IMR-90 (cell line): ENCODE measurements around the gene CACNA1F. TPM values are rescaled to one million over a fixed set of nuclear protein-coding genes. Genes with fewer than 3 reads are reported as not detected.

Experiments
- ATAC-seq: fragments of 200-7000 bp; cut with Tn5 transposase; 2 replicates; pipeline ENCODE4 v1.9.1; 2020; ENCODE audit warnings: low read depth, mild to moderate bottlenecking, moderate library complexity
- BruUV-seq: library from RNA; stranded (reverse); fragments of 400-500 nt; replicated peaks from 2 replicates; lab custom pipeline; 2021; lab: Mats Ljungman, UMichigan
- CTCF ChIA-PET: fragments of 300-600 bp; formaldehyde crosslinking; extraction: SDS; loops from one replicate; lab custom pipeline; 2021; ENCODE audit warnings: antibody characterized with exemption; lab: Yijun Ruan, JAX
- POLR2A ChIA-PET: fragments of 300-600 bp; sonication (Branson Sonifier 250); formaldehyde crosslinking; loops from one replicate; lab custom pipeline; 2022; ENCODE audit warnings: antibody characterized with exemption; ENCODE audit not compliant: unreplicated experiment; lab: Charles Lee
- DNase-seq: peaks from one replicate; pipeline ENCODE4 v3.0.0; 2013
- H2AFZ ChIP-seq: replicated peaks from 2 replicates; pipeline ENCODE3; 2013; ENCODE audit warnings: low read length, mild to moderate bottlenecking; ENCODE audit not compliant: poor library complexity
- H2AK5ac ChIP-seq: 2 replicates; pipeline ENCODE4 v1.6.1; 2013; ENCODE audit warnings: low read depth, low read length, inconsistent platforms
- H2AK9ac ChIP-seq: replicated peaks from 2 replicates; pipeline ENCODE3; 2013; ENCODE audit warnings: mild to moderate bottlenecking, low read depth, low read length, moderate library complexity; ENCODE audit not compliant: poor library complexity
- H2BK120ac ChIP-seq: 2 replicates; pipeline ENCODE4 v1.6.1; 2013; ENCODE audit warnings: low read depth, low read length, inconsistent platforms
- H2BK15ac ChIP-seq: 3 replicates; pipeline ENCODE4 v1.6.1; 2013; ENCODE audit warnings: low read depth, low read length, inconsistent platforms
- H2BK20ac ChIP-seq: 2 replicates; pipeline ENCODE4 v1.6.1; 2013; ENCODE audit warnings: low read depth, mild to moderate bottlenecking, inconsistent platforms, low read length, moderate library complexity
- H2BK5ac ChIP-seq: 2 replicates; pipeline ENCODE4 v1.6.1; 2013; ENCODE audit warnings: mild to moderate bottlenecking, low read depth, low read length, inconsistent platforms; ENCODE audit not compliant: poor library complexity, severe bottlenecking
- H3K14ac ChIP-seq: replicated peaks from 2 replicates; pipeline ENCODE4 v1.6.1; 2013; ENCODE audit warnings: low read depth, low read length, inconsistent platforms
- H3K18ac ChIP-seq: 2 replicates; pipeline ENCODE4 v1.6.1; 2013; ENCODE audit warnings: low read depth, low read length, control low read depth
- H3K23ac ChIP-seq: 2 replicates; pipeline ENCODE4 v1.6.1; 2013; ENCODE audit warnings: low read depth, low read length, inconsistent platforms
- H3K27ac ChIP-seq: 2 replicates; pipeline ENCODE4 v1.5.1; 2013; ENCODE audit warnings: mild to moderate bottlenecking, control low read depth, low read length; ENCODE audit not compliant: insufficient read depth
- H3K27me3 ChIP-seq: 2 replicates; pipeline ENCODE4 v1.6.1; 2013; ENCODE audit warnings: low read length; ENCODE audit not compliant: control insufficient read depth, insufficient read depth
- H3K36me3 ChIP-seq: 2 replicates; pipeline ENCODE4 v1.6.1; 2013; ENCODE audit warnings: low read length, mixed read lengths; ENCODE audit not compliant: control insufficient read depth, insufficient read depth
- H3K4ac ChIP-seq: 2 replicates; pipeline ENCODE4 v1.6.1; 2013; ENCODE audit warnings: low read depth, low read length, inconsistent platforms
- H3K4me1 ChIP-seq: 2 replicates; pipeline ENCODE4 v1.6.1; 2013; ENCODE audit warnings: low read length, mixed read lengths; ENCODE audit not compliant: control insufficient read depth, insufficient read depth
- H3K4me2 ChIP-seq: 2 replicates; pipeline ENCODE4 v1.6.1; 2013; ENCODE audit warnings: low read depth, mild to moderate bottlenecking, control low read depth, low read length, moderate library complexity
- H3K4me3 ChIP-seq: 2 replicates; pipeline ENCODE4 v1.5.1; 2013; ENCODE audit warnings: low read depth, mild to moderate bottlenecking, control low read depth, low read length, moderate library complexity; ENCODE audit not compliant: insufficient read depth
- H3K56ac ChIP-seq: 2 replicates; pipeline ENCODE4 v1.6.1; 2013; ENCODE audit warnings: low read length, inconsistent platforms; ENCODE audit not compliant: insufficient read depth; ENCODE audit errors: extremely low read depth
- H3K79me1 ChIP-seq, 2 experiments: 2 replicates each; pipeline ENCODE4 v1.6.1; 2013; ENCODE audit warnings: low read length in 2 of 2, inconsistent platforms in 1 of 2, low read depth in 1 of 2
- H3K9ac ChIP-seq: 2 replicates; pipeline ENCODE4 v1.6.1; 2013; ENCODE audit warnings: low read depth, low read length, control low read depth
- H3K9me1 ChIP-seq: 2 replicates; pipeline ENCODE4 v1.6.1; 2013; ENCODE audit warnings: low read length, inconsistent platforms; ENCODE audit not compliant: insufficient read depth
- H3K9me3 ChIP-seq: 2 replicates; pipeline ENCODE4 v1.6.1; 2013; ENCODE audit warnings: low read length; ENCODE audit not compliant: control insufficient read depth, insufficient read depth
- H4K20me1 ChIP-seq: 2 replicates; pipeline ENCODE4 v1.6.1; 2013; ENCODE audit warnings: low read length, inconsistent platforms; ENCODE audit not compliant: insufficient read depth
- H4K5ac ChIP-seq: 2 replicates; pipeline ENCODE4 v1.6.1; 2013; ENCODE audit warnings: mild to moderate bottlenecking, low read depth, low read length, control low read depth
- H4K8ac ChIP-seq, 2 experiments: 2 replicates each; pipeline ENCODE4 v1.6.1; 2013; ENCODE audit warnings: low read depth in 2 of 2, low read length in 2 of 2, control low read depth in 1 of 2, inconsistent platforms in 1 of 2
- H4K91ac ChIP-seq: 2 replicates; pipeline ENCODE4 v1.6.1; 2013; ENCODE audit warnings: low read depth, low read length, inconsistent platforms; ENCODE audit not compliant: insufficient read depth
- BHLHE40 ChIP-seq: fragments of 150-350 bp; IDR thresholded peaks from 2 replicates; pipeline ENCODE4 v1.6.1; 2016; ENCODE audit warnings: mild to moderate bottlenecking, low read depth, low read length
- CEBPB ChIP-seq: IDR thresholded peaks from 2 replicates; pipeline ENCODE4 v1.6.1; 2012; ENCODE audit warnings: low read depth, low read length, improper control_type of control experiment
- CTCF ChIP-seq: conservative IDR thresholded peaks from 2 replicates; pipeline ENCODE4 v1.5.1; 2012; ENCODE audit warnings: mild to moderate bottlenecking, low read depth, low read length, improper control_type of control experiment
- MAFK ChIP-seq: IDR thresholded peaks from 2 replicates; pipeline ENCODE4 v1.6.1; 2012; ENCODE audit warnings: low read depth, low read length, improper control_type of control experiment
- MAZ ChIP-seq: IDR thresholded peaks from 2 replicates; pipeline ENCODE4 v1.6.1; 2012; ENCODE audit warnings: low read depth, mild to moderate bottlenecking, low read length, improper control_type of control experiment, moderate library complexity, borderline replicate concordance
- USF2 ChIP-seq: fragments of 150-350 bp; IDR thresholded peaks from 2 replicates; pipeline ENCODE4 v1.6.1; 2017; ENCODE audit warnings: mild to moderate bottlenecking, antibody characterized with exemption, low read length, low read depth
- WGBS, 2 experiments: methylation state at CpG; one replicate each; pipeline versions ENCODE4 v1.1.5 to v1.1.7; 2013; ENCODE audit warnings: missing lambda C conversion rate in 2 of 2; ENCODE audit not compliant: insufficient read length in 1 of 2; ENCODE audit errors: extremely low coverage in 2 of 2; 5-methylcytosine and 5-hydroxymethylcytosine counted together
- dilution Hi-C: fragments of 300-500 bp; cut with HindIII; formaldehyde crosslinking; loops from one replicate; pipeline ENCODE4 v1.14.3; 2018; ENCODE audit warnings: low sequenced_read_pairs; ENCODE audit not compliant: unreplicated experiment
- in situ Hi-C: fragments of 300-500 bp; cut with MboI; formaldehyde crosslinking; loops from 3 replicates; pipeline ENCODE4 v1.14.3; 2019; ENCODE audit warnings: low sequenced_read_pairs, inconsistent platforms, mixed read lengths
- intact Hi-C: fragments of 100-400 bp; cut with micrococcal nuclease; formaldehyde crosslinking; loops from 2 replicates; pipeline ENCODE4 v1.10.0; 2022
- polyA plus RNA-seq, 3 experiments: library from polyadenylated mRNA; depleted of rRNA; stranded (reverse); fragments of >200 nt; gene quantifications; 2 replicates each; pipeline ENCODE4 v1.2.3, GENCODE V29; 2012; ENCODE audit warnings: low replicate concordance in 1 of 3
- total RNA-seq: library from RNA; depleted of rRNA; stranded (reverse); fragments of >200 nt; gene quantifications from 2 replicates; pipeline ENCODE4 v1.2.3, GENCODE V29; 2012

CACNA1F gene
- total and polyA plus RNA-seq, 2 of the 4 experiments (the other 2 are of a cell fraction), result not detected

- peak within 1 kb of the TSS; percentile 5; the same call in 1 of the 2 replicates for H4K91ac ChIP-seq
- no TSS peak for BruUV-seq
- peak; percentile 19 for ATAC-seq
- no peak within 1 kb of the TSS; the same call in 1 of the 2 replicates for H3K56ac ChIP-seq
- peak within 1 kb of the TSS; percentile 92 for H2AK9ac ChIP-seq
- H3K36me3 ChIP-seq, result peaks cover 2% of the 10 kb centered on the region; the same call in 1 of the 2 replicates
- H3K23ac ChIP-seq, result no peak within 1 kb of the TSS
- ChIA-PET POLR2A (no interaction called here), CTCF (no interaction called here)
- no peak within 1 kb of the TSS for H2BK20ac ChIP-seq
- H3K4me1 ChIP-seq, result peaks cover 3% of the 10 kb centered on the region
- in situ Hi-C loops (no loop called here), dilution Hi-C loops (no loop called here), intact Hi-C loops (no loop called here)
- peak within 1 kb of the TSS; percentile 71 for H3K4me3 ChIP-seq
- peak within 1 kb of the TSS; percentile 34; the same call in 1 of the 2 replicates for H3K27ac ChIP-seq
- no peaks in the 10 kb centered on the region for H3K9me3 ChIP-seq
- peak within 1 kb of the TSS; percentile 74 for H4K5ac ChIP-seq
- peak within 1 kb of the TSS; percentile 79 for H3K4ac ChIP-seq
- TF ChIP-seq MAFK, result no peak
- no peak for TF ChIP-seq CEBPB
- peak; percentile 26; the same call in 1 of the 2 replicates for TF ChIP-seq MAZ
- peak; percentile 54 for TF ChIP-seq USF2
- peak; percentile 33 for TF ChIP-seq CTCF
- TF ChIP-seq BHLHE40, result 0 out of 2 replicates have a peak, but pooled peaks have one; percentile 38
- peaks cover 5 to 22% of the 10 kb centered on the region in 2 experiments; a peak in 2 of 4 replicates for H3K79me1 ChIP-seq
- peak within 1 kb of the TSS; percentile 19 for H3K9ac ChIP-seq
- peak within 1 kb of the TSS; percentile 85 to 93; a peak in 3 of 4 replicates for H4K8ac ChIP-seq
- H2BK5ac ChIP-seq, result peak within 1 kb of the TSS; percentile 14
- DNase-seq, result peak; percentile 29
- no peak within 1 kb of the TSS; the same call in 2 of the 3 replicates for H2BK15ac ChIP-seq
- 0 out of 2 replicates have a peak within 1 kb of the TSS, but pooled peaks have one; percentile 20 for H3K18ac ChIP-seq
- H3K9me1 ChIP-seq, result peaks cover 3% of the 10 kb centered on the region; the same call in 1 of the 2 replicates
- H2AFZ ChIP-seq, result peak within 1 kb of the TSS; percentile 89
- H2AK5ac ChIP-seq, result peak within 1 kb of the TSS; percentile 4
- no peaks in the 10 kb centered on the region for H3K27me3 ChIP-seq
- WGBS, 2 experiments, result 45% methylated on average over 28 of the region's 62 CpGs; no CpG with 5 or more reads in 1 of the 2 experiments
- H3K4me2 ChIP-seq, result peak within 1 kb of the TSS; percentile 72
- no peaks in the 10 kb centered on the region for H4K20me1 ChIP-seq
- H3K14ac ChIP-seq, result no peak within 1 kb of the TSS; the same call in 1 of the 2 replicates
- H2BK120ac ChIP-seq, result no peak within 1 kb of the TSS; the same call in 1 of the 2 replicates
Observed at GRCh38 chrX:49186125-49187027, 46.8 kb downstream of the CACNA1F start, which contains the start of gene PRICKLE3. Gene PRICKLE3 (minus strand): TSS chrX:49186373. CDS start chrX:49186297, 76 bp downstream.
